Posterior cingulate gyrus (tissue), 11 donors: ENCODE measurements around the gene SCIN.
"Not testable (repeated sequence)": the region's sequence is repeated elsewhere in the genome, so short reads cannot be mapped to it uniquely, and the experiment has no call there.

Source experiments
- DNase-seq, 10 donors: peaks; one replicate each; pipeline versions ENCODE4 v3.0.0 to v3.0.0-alpha.2; 2020 to 2021; ENCODE audit warnings: mixed read lengths in 3 of 10
- intact Hi-C: fragments of 100-400 bp; cut with DNase I; formaldehyde crosslinking; loops from one replicate; pipeline ENCODE4 v1.15.1; 2023

The SCIN gene

GRCh38 chr7:12685550-12685949, 115.0 kb downstream of the SCIN start:
- intact Hi-C loops: loop anchor here (5.0 to 10.0 kb wide), 2 partner anchors 429 to 497 kb away; no protein-coding TSS in a partner anchor
- peak in 6 of 10 donors; percentile 12 to 82 (median 28) for DNase-seq

- intact Hi-C loops: loop anchor here (5.0 to 10.0 kb wide), 2 partner anchors 428 to 496 kb away; no protein-coding TSS in a partner anchor
These were observed 115.8 kb downstream of the SCIN start for GRCh38 chr7:12686234-12686890.

GRCh38 chr7:12686891-12687717, 116.6 kb downstream of the SCIN start, which contains the start of gene ARL4A:
Gene ARL4A (plus strand): TSS chr7:12687633. CDS start chr7:12688255, 622 bp downstream.
- intact Hi-C loops: loop anchor here (5.0 to 10.0 kb wide), 2 partner anchors 428 to 495 kb away; no protein-coding TSS in a partner anchor
- DNase-seq: peak; percentile 97 to 100 (median 99)

More at GRCh38 chr7:12686234-12686890, 115.8 kb downstream of the SCIN start:
- DNase-seq: peak; percentile 73 to 97 (median 82)

- intact Hi-C loops: loop anchor here (5.0 to 10.0 kb wide), 2 partner anchors 427 to 495 kb away; no protein-coding TSS in a partner anchor
- no peak for DNase-seq
These were observed 117.2 kb downstream of the SCIN start for GRCh38 chr7:12687718-12688171.

- not testable (repeated sequence) for DNase-seq
- intact Hi-C loops: loop anchor here (5.0 to 10.0 kb wide), 2 partner anchors 426 to 494 kb away; no protein-coding TSS in a partner anchor
These were observed 118.1 kb downstream of the SCIN start for GRCh38 chr7:12688485-12689170.

- intact Hi-C loops: loop anchor here (5.0 to 10.0 kb wide), 2 partner anchors 425 to 493 kb away; no protein-coding TSS in a partner anchor
- no peak for DNase-seq
These were observed 118.9 kb downstream of the SCIN start for GRCh38 chr7:12689451-12689850.

- DNase-seq: no peak
- intact Hi-C loops: loop anchor here (10.0 kb wide), 1 partner anchor 75 kb away; no protein-coding TSS in a partner anchor
These were observed 119.7 kb downstream of the SCIN start for GRCh38 chr7:12690041-12690878.

GRCh38 chr7:12691388-12691787, 120.9 kb downstream of the SCIN start:
- intact Hi-C loops: loop anchor here (10.0 kb wide), 1 partner anchor 73 kb away; no protein-coding TSS in a partner anchor
- not testable (repeated sequence) for DNase-seq

GRCh38 chr7:12692035-12692434, 121.5 kb downstream of the SCIN start:
- DNase-seq: no peak
- intact Hi-C loops: loop anchor here (10.0 kb wide), 1 partner anchor 73 kb away; no protein-coding TSS in a partner anchor

- intact Hi-C loops: loop anchor here (10.0 kb wide), 1 partner anchor 72 kb away; no protein-coding TSS in a partner anchor
- DNase-seq: no peak
These were observed 122.1 kb downstream of the SCIN start for GRCh38 chr7:12692479-12693259.

- intact Hi-C loops: loop anchor here (10.0 kb wide), 1 partner anchor 70 kb away; no protein-coding TSS in a partner anchor
- DNase-seq: no peak
These were observed 124.3 kb downstream of the SCIN start for GRCh38 chr7:12694817-12695216.

- no peak for DNase-seq
- intact Hi-C loops: loop anchor here (10.0 kb wide), 1 partner anchor 69 kb away; no protein-coding TSS in a partner anchor
These were observed 125.4 kb downstream of the SCIN start for GRCh38 chr7:12695965-12696364.

GRCh38 chr7:12699299-12699698, 128.8 kb downstream of the SCIN start:
- DNase-seq: no peak
- intact Hi-C loops: loop anchor here (10.0 kb wide), 1 partner anchor 66 kb away; no protein-coding TSS in a partner anchor

- intact Hi-C loops: no loop called here
- DNase-seq: no peak
These were observed 130.9 kb downstream of the SCIN start for GRCh38 chr7:12701433-12701832.

- intact Hi-C loops: no loop called here
- DNase-seq: no peak
These were observed 133.4 kb downstream of the SCIN start for GRCh38 chr7:12703881-12704280.

- intact Hi-C loops: no loop called here
- no peak for DNase-seq
These were observed 135.4 kb downstream of the SCIN start for GRCh38 chr7:12705878-12706277.

GRCh38 chr7:12706900-12707536, 136.5 kb downstream of the SCIN start:
- intact Hi-C loops: no loop called here
- DNase-seq: no peak

- DNase-seq: no peak
- intact Hi-C loops: no loop called here
These were observed 137.8 kb downstream of the SCIN start for GRCh38 chr7:12708314-12708713.
